ENCODE results near the gene DNAJB12.
"Not testable (repeated sequence)": the region's sequence is repeated elsewhere in the genome, so short reads cannot be mapped to it uniquely, and the experiment has no call there.

Gene DNAJB12

DNA sequence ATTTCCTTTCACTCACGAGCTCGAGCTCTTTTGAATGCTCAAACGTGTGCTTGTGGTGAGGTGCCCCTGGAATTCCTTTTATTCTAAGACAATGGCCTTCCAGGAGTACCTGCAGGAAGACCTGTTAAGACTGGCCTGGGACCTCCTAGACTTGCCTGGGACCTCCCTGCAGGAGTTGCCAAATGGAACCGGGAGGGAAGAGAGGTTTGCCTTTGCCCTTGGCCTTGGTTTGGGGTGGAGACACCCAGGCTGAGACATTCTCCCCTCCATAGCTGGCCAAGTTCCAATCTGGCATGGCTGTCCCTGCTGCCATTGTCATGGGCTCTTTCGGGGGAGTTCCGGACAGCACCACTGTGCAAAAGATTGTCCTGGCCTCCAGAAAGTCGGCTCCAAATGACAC lies 39.7 kb downstream of the DNAJB12 start:
- no peak for DNase-seq

DNA sequence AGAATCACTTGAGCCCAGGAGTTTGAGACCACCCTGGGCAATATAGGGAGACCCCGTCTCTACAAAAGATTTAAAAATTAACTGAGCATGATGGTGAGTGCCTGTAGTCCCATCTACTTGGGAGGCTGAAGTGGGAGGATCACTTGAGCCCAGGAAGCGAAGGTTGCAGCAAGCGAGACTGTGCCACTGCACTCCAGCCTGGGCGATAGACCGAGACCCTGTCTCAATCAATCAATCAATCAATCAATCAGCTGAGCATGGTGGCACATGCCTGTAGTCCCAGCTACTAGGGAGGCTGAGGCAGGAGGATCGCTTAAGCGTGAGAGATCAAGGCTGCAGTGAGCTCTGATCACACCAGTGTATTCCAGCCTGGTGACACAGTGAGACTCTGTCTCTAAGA lies 40.5 kb downstream of the DNAJB12 start:
- no peak for DNase-seq

DNA sequence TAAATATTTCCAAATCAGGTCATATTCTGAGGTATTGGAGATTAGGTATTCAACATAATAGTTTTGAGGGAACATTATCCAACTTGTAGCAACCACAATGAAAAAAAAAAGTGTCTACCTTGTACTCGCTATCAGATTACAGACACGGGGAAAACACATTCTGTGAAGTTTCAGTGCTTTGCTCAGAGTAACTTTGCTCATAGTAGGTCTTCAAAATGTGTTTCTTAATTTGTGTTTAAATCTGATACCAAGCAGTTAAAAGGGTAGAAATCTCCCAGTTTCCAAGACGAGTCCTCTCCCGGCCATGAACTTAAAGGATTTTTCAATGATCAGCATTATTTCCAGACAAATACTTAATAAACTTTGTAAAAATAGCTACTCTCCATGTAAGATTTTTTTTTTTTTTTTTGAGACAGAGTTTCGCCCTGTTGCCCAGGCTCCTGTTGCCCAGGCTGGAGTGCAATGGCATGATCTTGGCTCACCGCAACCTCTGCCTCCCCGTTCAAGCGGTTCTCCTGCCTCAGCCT lies 41.8 kb downstream of the DNAJB12 start:
- no peak for DNase-seq

DNA sequence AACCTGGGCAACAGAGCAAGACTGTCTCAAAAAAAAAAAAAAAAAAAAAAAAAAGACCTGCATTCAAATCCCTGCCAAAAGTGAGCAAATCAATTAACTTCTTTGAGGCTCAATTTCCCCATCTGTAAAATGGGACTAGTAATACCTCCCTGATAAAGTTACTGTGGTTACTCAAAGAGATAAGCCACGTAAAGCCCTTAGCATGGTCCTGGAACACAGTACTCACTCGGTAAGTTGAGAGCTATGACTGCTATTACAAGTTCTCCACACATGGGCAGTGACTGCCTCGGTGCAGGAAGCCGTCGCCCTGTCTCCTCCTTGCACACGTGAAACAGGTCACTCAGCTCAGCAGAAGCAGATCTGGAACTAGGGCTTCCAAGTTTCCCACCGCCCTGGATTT lies 43.1 kb downstream of the DNAJB12 start:
- no peak for DNase-seq

DNA sequence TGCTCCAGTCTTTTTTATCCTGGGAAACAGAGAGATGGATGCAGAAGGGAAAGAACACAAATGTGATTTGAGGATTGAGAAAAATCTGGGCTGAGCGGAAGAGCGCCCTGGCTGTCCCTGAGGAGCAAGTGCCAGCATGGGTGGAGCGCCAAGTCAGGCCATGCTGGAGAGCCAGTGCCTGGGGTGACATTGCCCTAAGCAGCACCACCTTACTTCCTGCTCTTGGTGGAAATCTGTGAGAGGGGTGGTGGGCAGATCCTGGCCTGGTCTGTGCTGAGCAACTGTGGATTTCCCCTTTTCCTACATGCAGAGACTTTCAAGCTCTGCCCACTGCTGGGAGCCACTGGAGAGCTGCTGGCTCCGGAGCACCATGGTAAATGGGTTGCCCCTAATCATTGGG lies 44.1 kb downstream of the DNAJB12 start:
- no peak for DNase-seq

DNA sequence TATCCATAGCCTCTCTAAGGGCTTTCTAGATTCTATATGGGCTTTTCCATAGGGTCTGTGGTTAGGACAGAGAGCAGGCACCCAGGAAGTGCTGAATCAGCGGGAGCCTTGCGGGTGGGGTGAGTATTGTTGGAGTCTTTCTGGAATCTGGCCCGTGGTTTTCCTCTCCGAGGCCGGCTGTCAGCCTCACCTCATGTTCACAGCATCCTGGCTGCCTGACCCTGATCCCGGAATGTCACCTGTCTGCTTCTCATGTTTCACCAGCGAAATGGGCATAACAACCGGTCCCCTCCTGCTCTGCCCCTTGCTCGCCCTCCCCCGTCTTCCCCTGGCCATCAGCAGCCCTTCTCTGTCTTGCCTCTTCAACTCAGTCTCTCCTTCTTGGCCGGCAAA lies 44.5 kb downstream of the DNAJB12 start:
- DNase-seq: no peak

DNA sequence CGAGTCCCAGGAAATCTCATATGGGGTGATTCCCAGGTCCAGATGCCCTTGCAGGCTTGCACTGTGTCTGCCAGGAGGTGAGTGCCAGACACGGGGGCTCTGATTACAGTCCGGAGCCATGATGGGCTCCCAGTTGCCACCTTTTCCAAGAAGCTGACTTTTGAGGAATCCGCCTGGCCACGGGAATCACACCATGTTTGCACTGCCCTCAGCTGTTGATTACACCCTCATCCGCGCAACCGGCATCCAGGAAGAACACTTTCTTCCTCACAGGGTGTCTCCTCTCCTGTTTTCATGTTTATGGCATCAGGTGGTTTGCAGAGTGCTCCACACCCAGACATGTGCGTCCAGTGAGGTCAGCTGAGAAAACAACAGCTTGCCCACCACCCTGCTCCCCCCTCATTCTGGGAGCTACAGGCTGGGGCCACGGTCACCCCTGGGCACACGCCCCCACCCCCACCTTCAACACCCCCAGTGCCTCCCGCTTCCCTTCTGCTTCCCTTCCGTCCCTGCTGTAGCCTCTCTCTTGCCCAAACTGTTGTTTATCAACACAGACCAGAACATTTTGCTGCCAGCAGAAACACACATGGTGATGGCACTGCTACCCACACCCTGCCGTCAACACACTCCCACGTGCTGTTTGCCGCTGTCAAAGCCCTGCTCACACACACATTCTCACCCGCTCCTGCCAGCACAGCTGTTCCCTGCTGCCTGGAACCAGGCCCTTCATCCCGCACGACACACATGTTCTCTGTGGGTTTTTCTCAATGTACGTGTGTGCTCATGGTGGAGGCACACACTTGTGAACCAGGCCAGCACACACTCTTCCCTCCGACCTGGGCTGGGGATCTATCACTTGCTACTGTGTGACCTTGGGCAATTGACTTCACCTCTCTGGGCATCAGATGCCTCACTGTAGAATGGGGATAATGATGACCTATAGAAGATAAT lies 45.2 kb downstream of the DNAJB12 start:
- DNase-seq: no peak

DNA sequence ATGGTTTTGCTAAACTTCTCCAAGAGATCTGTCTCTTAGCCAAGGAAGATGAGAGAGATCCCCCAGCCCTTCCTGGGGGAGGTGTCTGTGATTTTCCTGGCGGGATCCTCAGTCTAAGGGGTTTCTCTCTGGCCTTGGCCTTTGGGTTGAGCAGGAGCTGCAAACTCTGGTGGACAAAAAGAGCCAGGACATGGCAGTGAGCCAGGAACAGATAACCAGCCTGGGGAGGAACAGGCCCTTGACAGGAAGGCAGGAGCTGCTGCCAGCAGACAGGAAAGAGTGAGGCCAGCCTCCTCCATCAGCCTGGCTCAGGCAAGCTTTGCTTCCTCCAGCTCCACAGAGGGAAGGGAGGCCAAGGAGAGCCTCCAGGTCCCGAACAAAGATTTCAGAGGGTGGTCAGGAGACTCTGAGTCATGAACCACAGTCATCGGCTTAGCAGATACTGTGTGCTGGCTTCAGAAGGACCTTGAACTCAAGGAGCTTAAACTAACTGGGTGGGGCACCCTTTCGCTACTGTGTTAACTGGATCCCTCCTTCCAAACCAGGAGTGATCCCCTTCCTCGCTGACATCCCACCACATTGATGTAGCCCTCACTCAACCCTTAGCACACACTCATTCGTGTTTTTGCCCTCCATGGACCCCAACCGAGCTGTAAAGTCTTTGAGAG lies 46.3 kb downstream of the DNAJB12 start:
- DNase-seq: no peak

DNA sequence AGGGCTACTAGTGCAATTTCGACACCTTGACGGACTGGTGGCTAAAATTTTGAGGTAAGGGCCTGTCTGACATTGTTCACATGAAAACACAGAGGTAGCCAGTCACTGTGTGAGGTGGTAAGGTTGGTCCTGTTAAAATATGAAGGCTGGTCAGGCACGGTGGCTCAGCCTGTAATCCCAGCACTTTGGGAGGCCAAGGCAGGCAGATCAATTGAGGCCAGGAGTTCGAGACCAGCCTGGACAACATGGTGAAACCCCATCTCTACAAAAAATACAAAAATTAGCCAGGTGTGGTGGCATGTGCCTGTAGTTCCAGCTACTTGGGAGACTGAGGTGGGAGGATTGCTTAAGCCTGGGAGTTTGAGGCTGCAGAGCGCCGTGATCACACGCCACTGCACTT lies 47.0 kb downstream of the DNAJB12 start:
- not testable (repeated sequence) for DNase-seq

DNA sequence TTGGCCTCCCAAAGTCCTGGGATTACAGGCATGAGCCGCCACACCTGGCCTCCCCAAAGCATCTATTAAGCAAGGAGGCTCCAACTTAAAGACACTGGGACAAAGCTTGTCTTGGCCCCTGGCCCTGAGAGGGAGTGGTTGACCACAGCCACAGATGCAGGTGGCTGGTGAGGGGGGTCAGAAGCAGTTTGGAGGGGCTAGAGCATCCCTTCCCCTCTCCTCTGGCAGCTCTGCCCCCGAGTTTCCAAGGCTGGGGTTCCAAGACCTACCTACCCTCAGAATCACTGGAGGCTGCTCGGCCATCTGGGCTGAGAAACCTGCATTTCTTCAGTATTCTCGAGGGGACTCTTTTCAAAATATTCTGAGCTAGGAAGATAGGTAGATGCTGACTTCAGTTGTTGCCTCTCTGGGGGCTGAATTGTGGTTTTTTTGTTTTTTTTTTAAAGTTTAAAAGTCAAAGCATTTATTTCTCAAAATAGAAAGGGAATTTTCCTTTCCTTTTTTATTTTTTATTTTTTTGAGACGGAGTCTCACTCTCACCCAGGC lies 48.4 kb downstream of the DNAJB12 start:
- DNase-seq: no peak

DNA sequence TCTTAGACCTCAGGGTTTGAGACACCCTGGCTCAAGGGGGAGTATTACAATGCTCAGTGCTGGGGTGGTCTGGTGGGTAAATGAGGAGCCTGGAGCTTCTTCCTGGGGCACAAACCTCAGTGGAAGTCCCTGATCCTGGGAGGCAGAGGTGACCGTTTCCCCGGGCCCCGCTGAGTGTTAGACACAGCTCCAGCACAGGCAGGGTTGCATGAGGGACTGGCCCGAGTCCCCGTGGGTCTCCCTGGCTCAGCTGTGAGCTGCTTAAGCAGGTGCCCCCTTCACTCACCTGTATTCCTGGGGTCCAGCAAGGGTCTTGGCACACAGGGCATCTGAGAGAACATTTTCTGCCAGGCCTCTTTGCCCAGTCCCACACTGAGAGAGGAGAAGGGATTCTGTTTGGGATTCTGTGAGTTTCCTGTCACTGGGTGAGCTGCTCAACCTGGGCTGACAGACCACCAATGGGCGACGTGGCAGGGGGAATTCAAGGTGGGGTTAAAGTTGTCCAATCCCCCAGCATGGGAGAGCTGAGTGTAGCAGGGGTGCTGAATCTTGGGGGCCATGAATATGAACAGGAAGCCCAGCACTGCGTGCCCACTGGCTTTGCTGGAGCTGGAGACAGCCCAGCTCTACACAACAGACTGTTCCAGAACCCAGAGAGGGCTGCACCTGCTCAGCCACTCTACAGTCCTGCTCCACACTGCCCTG lies 51.1 kb downstream of the DNAJB12 start:
- DNase-seq: no peak

DNA sequence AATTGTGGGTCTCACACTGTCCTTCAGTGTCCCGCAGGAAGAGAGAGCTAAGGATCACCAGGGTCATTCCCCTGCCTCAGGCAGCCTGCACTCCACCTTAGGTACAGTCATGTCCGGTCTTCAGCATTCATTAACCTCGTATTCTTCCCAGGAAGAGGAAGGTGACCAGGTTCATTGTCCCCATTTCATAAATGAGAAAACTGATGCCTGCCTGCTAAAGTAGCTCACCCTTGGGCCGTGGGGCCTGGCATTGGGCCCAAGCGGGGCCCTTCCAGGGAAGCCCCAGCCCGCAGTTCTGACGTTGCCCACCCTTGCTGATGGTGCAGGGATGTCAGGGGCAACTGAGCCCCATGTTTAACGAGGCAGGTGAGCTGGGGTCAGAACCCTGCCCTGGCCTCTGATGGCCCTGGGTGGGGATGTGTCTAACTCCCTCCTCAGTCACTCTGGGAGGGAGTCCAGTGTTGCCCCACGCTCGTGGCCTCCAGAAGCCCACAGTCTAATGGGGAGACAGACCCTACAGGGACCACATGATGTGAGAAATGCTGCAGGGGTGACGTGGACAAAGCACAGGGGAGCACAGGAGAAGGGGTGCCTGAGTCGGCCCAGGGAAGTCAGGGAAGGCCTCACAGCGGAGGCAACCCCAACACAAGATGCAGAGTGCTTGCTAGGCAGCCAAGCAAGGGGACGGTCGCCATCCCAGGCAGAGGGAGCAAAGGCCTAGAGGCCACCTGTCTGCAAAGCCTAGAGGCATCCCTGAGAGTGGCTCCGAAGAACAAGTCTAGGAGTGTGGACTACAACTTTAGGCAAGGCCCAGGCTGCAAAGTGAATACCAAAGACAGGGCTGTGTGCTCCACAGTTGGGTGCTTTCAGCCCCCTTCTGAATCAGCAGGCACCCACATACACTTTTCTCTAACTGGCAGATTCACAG lies 55.9 kb downstream of the DNAJB12 start:
- no peak for DNase-seq

DNA sequence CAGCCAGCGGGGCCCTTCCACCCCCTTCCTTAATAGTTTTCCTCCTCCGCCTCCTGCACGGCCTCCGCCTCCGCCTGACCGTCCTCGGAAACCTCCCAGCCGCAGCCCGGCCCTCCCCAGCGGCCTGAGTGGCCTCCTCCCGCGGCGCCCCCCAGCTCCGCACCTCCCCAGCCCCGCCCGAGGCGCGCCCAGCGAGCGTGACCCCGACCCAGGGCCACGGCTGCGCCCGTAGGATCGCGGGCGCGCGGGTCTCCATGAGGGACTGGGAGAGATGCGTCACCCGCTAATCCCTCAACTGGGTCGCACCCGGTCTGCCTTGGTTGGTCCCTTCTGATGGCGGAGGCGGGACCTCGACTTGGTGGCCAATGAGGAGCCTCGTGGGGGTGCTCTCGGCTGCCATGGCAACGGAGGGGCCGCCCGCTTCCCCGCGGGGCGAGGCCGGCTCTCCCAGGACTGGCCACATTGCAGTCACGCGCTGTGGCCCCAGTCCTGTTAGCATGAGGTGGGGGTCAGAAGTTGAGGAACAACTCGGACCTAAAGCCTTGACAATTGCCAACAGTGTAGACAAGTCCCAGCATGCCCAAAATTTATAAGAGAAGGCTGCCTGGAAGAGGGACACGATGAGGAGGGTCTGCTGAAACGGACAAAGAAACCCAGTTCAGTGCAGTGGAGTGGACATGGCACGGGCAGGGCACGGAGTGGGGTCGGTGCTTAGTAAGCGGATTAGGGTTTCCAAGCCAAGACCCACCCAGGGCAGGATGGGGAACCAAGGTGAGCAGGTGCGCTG lies 56.7 kb downstream of the DNAJB12 start:
- DNase-seq: peak; percentile 89

DNA sequence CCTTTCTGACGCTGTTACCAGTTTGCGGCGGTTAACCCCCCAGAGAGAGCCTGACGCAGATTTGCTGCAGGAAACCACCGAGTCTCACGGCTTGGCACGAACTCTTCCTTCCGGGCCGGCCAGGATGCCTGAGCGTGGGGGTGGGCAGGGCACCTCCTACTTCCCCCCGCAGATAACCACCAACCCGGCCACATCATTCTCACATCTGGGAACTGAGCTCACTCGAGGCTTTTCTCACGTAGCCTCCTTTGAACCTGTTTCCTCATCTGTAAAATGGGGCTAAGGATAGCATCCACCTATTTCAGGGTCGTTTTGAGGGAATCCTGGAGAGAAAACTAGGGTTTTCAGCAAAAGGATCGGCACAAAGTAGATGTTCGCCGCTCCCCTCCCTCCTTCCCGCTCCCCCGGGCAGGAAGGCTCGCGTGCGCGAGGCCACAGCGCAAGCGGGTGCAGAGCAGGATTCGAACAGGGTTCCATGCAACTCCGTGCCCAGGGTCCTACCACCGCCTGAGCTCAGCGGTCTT lies 57.4 kb downstream of the DNAJB12 start:
- no peak for DNase-seq

DNA sequence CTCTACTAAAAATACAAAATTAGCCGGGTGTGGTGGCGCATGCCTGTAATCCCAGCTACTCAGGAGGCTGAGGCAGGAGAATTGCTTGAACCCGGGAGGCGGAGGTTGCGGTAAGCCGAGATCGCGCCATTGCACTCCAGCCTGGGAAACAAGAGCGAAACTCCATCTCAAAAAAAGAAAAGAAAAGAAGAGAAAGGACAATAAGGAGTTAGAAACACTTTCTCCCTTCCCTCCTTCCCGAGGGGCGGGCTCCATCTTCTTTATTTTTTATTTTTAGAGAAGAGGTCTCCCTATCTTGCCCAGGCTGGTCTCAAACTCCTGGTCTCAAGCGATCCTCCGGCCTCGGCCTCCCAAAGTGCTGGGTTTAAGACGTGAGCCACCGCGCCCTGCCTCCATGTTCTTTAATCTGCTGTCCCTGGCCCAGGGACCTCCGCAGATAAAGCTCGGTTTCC lies 57.9 kb downstream of the DNAJB12 start:
- not testable (repeated sequence) for DNase-seq

DNA sequence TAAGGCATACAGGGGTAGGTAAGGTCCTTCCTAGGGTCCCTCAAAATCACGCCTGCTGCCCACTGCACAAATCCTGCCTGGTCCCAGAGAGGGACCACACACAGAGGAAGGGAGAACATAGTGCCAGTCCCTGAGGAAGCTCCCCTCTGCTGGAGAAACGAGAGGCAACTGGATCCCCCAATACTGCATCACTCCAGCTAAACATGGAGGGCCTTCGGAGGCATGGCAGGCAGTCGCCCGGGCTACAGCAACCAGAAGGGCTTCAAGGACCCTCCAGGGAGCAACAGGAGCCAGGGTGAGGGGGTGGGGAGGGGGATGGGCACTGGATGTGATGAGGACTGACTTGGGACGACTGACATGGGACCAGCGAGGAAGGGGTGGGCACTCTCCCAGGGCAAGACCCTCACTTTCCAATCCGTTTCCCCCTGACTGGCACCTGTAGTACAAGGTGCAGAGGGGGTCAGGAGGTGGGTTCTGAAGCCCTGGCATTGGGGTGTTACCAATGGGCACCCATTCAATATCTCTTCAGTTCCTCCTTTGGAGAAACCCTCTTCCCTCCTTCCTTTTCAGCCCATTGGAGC lies 59.3 kb downstream of the DNAJB12 start:
- DNase-seq: no peak

DNA sequence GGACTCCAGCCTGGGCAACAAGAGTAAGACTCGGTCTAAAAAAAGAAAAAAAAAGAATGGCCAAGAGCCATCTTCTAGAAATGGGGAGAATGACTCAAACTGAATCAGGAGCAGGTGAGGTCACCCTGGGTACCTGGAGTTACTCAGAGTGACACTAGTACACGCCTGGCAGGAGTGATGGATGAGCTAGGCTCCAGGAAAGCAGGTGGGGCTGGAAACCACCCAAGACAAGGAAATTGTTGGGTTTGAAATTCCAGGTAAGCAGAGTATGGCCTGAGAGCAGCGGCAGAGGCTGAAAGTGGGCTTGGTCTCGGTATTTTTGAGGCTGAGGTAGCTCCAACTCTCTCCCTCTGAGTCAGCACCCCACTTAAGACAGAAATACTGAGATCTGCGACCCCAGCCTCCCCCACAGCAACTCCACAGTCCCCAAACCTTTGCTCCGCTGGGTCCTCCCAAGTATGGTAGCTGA lies 62.5 kb downstream of the DNAJB12 start:
- no peak for DNase-seq

DNA sequence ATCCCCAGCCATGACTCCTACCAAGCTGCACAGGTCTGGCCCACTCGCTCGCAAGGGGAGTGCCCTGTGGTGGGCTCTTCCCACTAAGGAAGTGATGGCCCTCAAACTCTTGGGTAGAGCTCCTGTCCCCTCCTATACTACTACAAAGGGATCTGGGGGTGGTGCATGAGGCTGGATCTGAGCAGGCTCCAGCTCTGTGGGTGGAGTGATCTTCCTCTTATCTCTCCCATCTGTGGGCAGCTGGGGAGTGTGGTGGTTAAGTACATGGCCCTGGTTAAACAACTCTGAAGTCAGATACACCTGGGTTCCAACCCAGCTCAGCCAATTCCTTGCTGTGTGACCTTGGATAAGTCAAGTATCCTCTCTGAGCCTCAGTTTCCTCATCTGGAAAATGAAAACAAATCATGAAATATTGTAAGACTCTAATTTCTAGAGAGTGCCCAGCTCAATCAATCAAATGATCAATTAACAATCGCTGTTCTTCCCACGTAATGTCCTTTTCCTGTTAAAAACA lies 63.6 kb downstream of the DNAJB12 start:
- no peak for DNase-seq

DNA sequence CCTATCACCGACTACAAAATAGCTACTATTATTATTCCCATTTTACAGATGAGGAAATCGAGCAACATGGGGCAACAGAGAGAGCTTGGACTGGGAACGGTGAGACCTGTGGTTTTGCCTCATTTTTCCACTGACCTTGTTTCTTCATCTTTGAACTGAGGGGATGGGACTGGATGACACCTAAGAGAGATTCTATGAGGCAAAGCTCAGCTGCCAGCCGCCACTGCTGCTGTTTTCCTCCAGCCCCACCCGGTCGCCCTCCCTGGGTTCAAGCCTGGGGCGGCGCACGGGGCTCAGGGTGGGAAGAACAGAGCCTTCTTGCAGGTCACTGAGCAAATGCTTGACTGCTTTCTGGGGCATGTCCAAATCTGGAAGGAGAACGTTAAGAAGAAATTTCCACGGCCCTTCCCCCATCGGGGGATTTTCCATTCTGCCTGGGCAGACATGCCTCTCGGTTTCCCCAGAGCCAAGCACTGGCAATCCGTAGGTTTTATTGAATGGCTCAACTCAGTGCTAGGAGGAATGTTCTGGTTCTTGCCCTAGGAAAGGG lies 68.7 kb downstream of the DNAJB12 start:
- no peak for DNase-seq

DNA sequence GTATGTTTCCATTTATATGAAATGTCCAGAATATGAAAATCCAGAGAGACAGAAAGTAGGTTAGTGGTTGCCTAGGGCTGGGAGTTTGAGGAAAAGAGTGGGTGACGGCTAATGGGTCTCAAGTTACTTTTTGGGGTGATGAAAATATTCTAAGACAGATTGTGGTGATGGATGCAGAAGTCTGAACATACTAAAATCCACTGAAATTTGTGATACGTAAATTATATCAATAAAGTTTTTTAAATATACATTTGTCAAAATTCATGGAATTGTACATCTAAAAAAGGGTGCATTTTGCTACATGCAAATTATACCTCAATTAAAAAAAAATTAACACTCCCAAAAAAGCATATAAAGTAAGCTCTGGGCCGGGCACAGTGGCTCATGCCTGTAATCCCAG lies 71.6 kb downstream of the DNAJB12 start:
- DNase-seq: no peak
